ENCODE data around the gene LTBP1. TPM values are rescaled to one million over a fixed set of nuclear protein-coding genes. Genes with fewer than 3 reads are reported as not detected.
"Not testable (repeated sequence)": the region's sequence is repeated elsewhere in the genome, so short reads cannot be mapped to it uniquely, and the experiment has no call there.

Gene LTBP1
- polyA plus RNA-seq, 2 of the 4 experiments (the other 2 are of a cell fraction), result 23.8 to 30.4 TPM

- no peak for DNase-seq (ENCODE audit: low read depth in 1 of 2, low spot score in 1 of 2)
- POLR2A ChIA-PET, result no interaction called here
These were observed 28.0 kb upstream of the LTBP1 start for GRCh38 chr2:32918774-32919173.

GRCh38 chr2:32919901-32920300, 26.9 kb upstream of the LTBP1 start:
- H3K27ac ChIP-seq; H3K4me1 ChIP-seq; FAIRE-seq; H3K4me3 ChIP-seq; CTCF ChIA-PET; DNase-seq (ENCODE audit: low read depth in 1 of 2, low spot score in 1 of 2); H3K9me3 ChIP-seq; POLR2A ChIA-PET; ATAC-seq; H3K4me2 ChIP-seq: not testable (repeated sequence)
- WGBS (ENCODE audit: missing lambda C conversion rate), result 77% methylated on average over 6 of the region's 6 CpGs

More at GRCh38 chr2:32918774-32919173, 28.0 kb upstream of the LTBP1 start:
- FAIRE-seq, result no peak
- peak in 1 of 2 experiments; percentile 24; a peak in 1 of 6 replicates for ATAC-seq
- Histone ChIP-seq H3K4me1 (no peaks in the 10 kb centered on the region), H3K4me3 (no peak overlapping the region), H3K9me3 (peaks cover 4% of the 10 kb centered on the region; the same call in 1 of the 3 replicates), H3K27ac (no peak overlapping the region), H3K4me2 (no peak overlapping the region)
- WGBS (ENCODE audit: missing lambda C conversion rate), result 77% methylated on average over 6 of the region's 6 CpGs
- CTCF ChIA-PET, result no interaction called here
- TF ChIP-seq FOSB (CRISPR knock-in tag; IDR thresholded peaks at IDR 0.05), result no peak
- no peak for TF ChIP-seq SMC3 (IDR thresholded peaks at IDR 0.05)
- no peak for TF ChIP-seq CBX8 (IDR thresholded peaks at IDR 0.05)
- TF ChIP-seq E2F6 (IDR thresholded peaks at IDR 0.05; ENCODE audit: borderline replicate concordance, low read depth), result no peak
- no peak for TF ChIP-seq GATA3 (IDR thresholded peaks at IDR 0.05; ENCODE audit: borderline replicate concordance)
- TF ChIP-seq EHF (CRISPR knock-in tag; IDR thresholded peaks at IDR 0.05), result no peak
- no peak for TF ChIP-seq HOXB5 (CRISPR knock-in tag; IDR thresholded peaks at IDR 0.05)
- no peak for TF ChIP-seq RAD21 (conservative IDR thresholded peaks at IDR 0.05 in 1 of 2, IDR thresholded peaks at IDR 0.05 in 1 of 2)
- TF ChIP-seq BCL3 (IDR thresholded peaks at IDR 0.05), result no peak
- TF ChIP-seq HMGXB4 (CRISPR knock-in tag; IDR thresholded peaks at IDR 0.05; ENCODE audit: borderline replicate concordance), result no peak
- TF ChIP-seq KDM5A (IDR thresholded peaks at IDR 0.05), result no peak

GRCh38 chr2:32921486-32921885, 25.3 kb upstream of the LTBP1 start:
- 96% methylated on average over 5 of the region's 5 CpGs for WGBS (ENCODE audit: missing lambda C conversion rate)

GRCh38 chr2:32922501-32922900, 24.3 kb upstream of the LTBP1 start:
- no peak overlapping the region for H3K4me3 ChIP-seq
- H3K27ac ChIP-seq, result no peak overlapping the region
- H3K4me2 ChIP-seq, result no peak overlapping the region
- ATAC-seq (no peak), DNase-seq (ENCODE audit: low read depth in 1 of 2, low spot score in 1 of 2) (no peak), FAIRE-seq (no peak)
- POLR2A ChIA-PET, result no interaction called here
- no peak for TF ChIP-seq MYC (IDR thresholded peaks at IDR 0.05; ENCODE audit: borderline replicate concordance, low read length)
- TF ChIP-seq HMGXB4 (CRISPR knock-in tag; IDR thresholded peaks at IDR 0.05; ENCODE audit: borderline replicate concordance), result no peak
- TF ChIP-seq MAFK (IDR thresholded peaks at IDR 0.05; ENCODE audit: partially characterized antibody), result no peak
- TF ChIP-seq RARB (CRISPR knock-in tag; IDR thresholded peaks at IDR 0.05), result no peak
- H3K9me3 ChIP-seq, result peaks cover 4% of the 10 kb centered on the region; the same call in 1 of the 3 replicates
- CTCF ChIA-PET, result interaction anchor here (1.2 to 1.4 kb wide), 2 partner anchors 11 to 25 kb away, joined by 4 to 5 read pairs; no protein-coding TSS in a partner anchor
- H3K4me1 ChIP-seq, result no peaks in the 10 kb centered on the region
- WGBS (ENCODE audit: missing lambda C conversion rate), result 65% methylated on average over 1 of the region's 1 CpG

More at GRCh38 chr2:32921486-32921885, 25.3 kb upstream of the LTBP1 start:
- H3K9me3 ChIP-seq; POLR2A ChIA-PET; H3K4me3 ChIP-seq; H3K4me2 ChIP-seq; ATAC-seq; H3K4me1 ChIP-seq; H3K27ac ChIP-seq; FAIRE-seq; DNase-seq (ENCODE audit: low read depth in 1 of 2, low spot score in 1 of 2): not testable (repeated sequence)
- CTCF ChIA-PET, result interaction anchor here (0.9 to 1.4 kb wide), 2 partner anchors 26 to 106 kb away, joined by 3 to 4 read pairs; no protein-coding TSS in a partner anchor
